HG02571 (cell line): ENCODE results near the gene DNAJB2.
"Not testable (repeated sequence)": the region's sequence is repeated elsewhere in the genome, so short reads cannot be mapped to it uniquely, and the experiment has no call there.

ENCODE experiments used
- ATAC-seq: cut with Tn5 transposase; IDR thresholded peaks from one replicate; pipeline ENCODE4 v1.9.1; 2021; ENCODE audit warnings: mild to moderate bottlenecking, moderate library complexity; ENCODE audit not compliant: unreplicated experiment

The DNAJB2 gene

DNA sequence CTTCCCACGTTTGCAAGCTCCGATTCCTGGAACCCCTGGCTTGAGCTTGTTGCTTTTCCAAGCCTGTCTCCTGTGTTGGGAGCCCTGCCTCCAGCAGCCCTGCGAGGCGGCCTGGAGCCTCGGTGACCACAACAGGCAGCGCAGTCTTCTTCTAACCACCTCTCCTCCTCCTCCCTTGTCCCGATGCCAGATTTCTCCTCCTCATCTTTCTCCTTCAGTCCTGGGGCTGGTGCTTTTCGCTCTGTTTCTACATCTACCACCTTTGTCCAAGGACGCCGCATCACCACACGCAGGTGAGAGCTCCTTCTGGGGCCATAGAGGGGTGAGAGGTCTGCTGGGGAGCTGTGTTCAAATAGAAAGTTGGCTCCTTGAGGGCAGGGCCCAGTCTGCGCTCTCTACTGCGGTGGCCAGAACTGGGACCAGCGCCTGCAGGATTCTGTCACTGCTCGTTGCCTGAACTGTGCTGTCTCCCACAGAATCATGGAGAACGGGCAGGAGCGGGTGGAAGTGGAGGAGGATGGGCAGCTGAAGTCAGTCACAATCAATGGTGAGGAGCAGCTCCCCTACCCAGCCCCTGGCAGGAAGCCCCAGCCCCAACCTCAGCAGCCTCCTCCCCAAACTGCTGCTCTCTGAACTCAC is 3.9 kb downstream of the DNAJB2 start:
- ATAC-seq: no peak

DNA sequence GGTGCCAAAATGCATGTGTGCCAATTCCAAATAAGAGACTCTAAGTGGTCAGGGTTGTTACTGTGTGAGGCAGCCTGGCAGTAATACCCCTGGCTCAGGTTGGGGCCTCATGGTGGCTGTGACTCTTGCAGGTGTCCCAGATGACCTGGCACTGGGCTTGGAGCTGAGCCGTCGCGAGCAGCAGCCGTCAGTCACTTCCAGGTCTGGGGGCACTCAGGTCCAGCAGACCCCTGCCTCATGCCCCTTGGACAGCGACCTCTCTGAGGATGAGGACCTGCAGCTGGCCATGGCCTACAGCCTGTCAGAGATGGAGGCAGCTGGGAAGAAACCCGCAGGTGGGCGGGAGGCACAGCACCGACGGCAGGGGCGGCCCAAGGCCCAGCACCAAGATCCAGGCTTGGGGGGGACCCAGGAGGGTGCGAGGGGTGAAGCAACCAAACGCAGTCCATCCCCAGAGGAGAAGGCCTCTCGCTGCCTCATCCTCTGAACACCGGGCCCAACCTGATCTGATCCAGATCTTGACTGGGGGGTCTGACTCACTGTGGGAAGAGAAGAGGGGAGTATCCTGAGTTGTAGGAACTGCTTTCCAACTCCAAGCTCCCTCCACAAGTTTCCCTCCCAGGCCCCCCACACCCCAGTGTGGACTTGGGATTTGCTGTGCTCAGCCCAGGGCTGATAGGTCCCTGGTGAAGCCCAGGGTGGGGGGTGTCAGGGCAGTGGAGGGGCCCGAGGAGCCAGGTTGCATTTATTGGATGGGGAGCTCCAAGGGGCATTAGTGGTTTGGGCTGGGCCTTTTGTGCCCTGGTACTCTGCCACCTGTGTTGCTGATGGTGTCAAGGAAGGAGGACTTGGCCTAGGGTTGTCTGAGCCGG is 5.6 kb downstream of the DNAJB2 start:
- ATAC-seq: no peak

DNA sequence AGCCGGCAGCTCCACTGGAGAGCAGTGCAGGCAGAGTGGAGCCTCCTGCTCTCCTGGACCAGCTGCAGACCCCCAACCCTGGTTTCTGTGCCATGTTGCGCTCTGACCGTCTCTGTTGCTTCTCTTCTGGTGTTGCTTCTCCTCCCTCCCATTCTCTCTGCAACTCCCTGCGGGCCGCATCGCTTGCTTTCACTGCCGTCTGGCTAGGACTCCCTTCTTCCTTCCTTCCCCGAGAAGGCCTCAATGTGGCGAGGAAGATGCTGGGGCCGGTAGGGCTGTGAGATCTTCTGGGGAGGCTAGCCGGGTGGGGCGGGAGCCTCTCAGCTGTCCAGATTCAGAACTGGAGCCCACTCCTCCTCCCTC is 6.2 kb downstream of the DNAJB2 start:
- no peak for ATAC-seq

DNA sequence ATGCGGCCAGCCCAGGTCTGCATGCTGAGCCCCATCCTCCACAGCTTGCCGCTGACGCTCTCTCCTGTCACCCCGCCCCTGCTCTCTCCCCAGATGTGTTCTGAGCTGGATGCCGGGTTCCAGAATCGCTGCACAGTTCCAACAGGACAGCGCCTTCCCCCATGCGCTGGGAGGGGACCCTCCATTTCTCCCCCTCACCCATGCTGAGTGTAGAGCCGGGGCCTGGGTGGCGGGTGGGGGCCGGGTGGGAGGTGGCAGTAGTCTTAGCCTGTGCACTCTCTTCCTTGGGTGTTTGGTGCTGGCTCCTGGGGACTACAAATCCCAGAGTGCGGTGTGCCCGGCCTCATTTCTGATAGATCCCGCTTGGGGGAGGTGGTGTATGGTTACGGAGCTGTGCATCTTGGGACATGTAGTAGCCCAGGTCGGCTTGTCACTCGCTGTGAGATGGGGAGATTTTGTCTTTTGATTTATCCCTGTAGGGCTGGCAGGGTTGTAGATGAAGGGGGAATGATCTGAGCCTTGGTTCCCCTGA is 6.8 kb downstream of the DNAJB2 start:
- ATAC-seq: no peak

DNA sequence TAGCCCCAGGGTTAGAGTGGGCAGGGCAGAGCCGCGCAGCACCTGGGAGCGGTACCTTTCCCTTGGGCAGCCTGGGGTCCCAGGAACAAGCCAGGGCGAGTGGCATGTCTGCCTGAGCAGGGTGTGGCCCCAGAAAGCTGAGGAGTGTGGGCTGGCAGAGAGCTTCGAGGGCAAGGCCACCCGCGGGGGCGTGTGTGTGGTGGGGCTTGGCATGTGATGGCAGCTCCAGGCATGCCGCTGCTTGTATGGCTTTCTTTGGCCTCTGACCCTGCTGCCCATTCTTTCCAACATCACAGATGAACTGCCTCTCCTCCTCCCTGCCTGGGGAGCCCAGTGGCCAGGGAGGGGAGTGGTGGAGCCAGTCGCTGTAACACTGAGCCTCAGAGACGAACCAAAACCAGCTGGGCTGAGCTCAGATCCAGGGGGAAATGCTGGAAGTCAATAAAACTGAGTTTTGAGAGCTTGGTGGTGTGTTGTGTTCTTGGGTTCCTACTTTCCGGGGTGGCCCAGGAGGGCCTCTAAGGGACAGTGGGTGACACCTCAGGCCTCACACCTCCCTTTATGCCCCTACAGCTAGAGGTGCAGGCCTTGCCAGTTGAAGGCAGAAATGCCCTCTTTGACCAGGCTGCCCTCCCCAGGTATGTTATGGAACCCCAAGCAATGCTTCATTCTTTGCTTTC is 7.4 kb downstream of the DNAJB2 start:
- ATAC-seq: no peak

DNA sequence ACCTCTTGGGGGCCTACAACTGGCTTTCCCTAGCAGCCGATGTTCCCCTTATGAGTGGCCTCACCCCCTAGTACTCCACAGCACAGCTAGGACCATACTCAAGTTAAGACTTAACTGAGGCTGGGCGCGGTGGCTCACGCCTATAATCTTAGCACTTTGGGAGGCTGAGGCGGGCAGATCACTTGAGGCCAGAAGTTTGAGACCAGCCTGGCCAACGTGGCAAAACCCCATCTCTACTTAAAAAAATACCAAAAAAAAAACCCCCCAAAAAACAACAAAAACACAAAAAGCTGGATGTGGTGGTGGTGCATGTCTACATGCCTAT is 7.9 kb downstream of the DNAJB2 start:
- ATAC-seq: not testable (repeated sequence)

DNA sequence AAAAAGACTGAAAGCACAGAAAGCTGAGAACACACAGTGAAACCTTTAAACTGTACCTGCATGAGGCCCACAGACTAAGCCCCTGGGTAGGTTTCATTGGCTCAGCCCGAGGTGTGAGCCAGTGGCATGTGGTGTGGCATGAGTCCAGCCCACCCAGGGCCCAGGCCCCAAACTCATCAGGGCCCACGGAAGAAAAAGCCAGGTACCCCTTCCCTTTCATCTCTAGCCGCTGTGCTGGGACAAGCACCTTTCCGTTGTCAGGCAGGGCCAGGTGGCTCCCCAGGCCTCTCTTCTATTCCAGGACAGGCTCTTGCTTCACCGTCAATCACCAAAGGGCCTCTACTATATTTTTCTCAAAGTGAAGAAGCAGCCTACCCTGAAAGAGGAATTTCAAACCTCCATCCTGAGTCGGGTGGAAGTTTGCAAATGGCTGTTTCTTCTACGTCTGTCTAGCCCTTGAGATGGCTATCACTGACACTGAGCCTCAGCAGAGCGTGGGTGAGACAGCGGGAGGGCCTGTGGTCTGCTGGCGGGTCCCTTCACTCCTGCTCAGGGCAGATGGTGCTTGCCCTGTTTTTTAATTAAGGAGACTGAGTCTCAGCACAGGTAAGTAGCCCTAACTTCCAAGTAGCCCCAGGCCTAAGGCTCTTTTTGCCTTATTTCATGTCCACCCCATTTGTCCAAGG is 8.6 kb downstream of the DNAJB2 start:
- ATAC-seq: no peak

DNA sequence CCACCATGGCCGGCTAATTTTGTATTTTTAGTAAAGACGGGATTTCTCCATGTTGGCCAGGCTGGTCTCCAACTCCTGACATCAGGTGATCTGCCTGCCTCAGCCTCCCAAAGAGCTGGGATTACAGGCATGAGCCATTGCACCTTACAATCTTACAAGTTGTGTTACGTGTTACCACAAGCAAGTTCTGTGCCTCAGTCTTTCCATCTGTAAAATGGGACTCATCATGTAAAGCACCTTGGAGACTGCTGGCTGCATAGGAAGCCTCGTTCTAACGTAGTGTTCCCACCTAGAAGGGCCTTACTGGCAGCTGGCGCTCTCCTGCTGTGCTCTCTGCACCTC is 10.0 kb downstream of the DNAJB2 start:
- ATAC-seq: no peak

DNA sequence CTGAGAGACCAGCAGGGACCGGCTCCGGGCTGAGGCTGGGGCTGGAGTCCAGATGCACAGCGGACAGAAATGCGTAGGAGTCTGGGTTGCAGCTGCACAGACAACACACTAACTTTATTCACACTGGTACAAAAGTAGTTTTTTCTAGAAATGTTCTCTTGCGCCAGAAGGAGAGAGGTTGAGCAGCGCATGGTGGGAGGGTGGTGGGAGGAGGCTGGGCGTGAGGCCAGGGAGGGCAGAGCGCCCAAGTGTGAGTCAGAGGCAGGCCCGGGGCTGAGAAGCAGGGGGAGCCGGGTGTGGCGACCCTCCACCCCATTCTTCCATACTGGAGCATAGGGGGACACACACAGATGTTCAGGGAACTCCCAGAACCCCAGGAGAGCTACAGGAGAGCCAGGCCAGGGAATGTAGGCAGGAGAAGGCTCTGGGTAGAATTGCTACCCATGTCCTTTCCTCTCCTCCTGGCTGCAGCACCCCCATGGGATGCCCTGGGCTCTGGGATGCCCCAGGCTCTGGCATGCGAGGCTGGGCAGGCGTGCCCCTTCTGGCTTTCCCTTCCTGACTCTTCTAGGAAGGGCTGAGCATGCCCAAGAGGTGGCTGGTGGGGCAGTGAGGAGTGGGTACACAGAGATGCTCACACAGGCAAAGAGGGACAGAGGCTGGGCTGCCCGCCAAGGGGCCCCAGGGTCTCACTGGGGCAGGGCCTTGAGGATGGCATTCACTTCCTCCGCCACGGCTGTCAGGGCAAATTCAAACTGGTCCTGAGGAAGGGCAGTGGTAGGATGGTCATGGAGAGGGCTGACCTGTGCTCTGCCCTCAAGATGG is 10.6 kb downstream of the DNAJB2 start:
- ATAC-seq: no peak

DNA sequence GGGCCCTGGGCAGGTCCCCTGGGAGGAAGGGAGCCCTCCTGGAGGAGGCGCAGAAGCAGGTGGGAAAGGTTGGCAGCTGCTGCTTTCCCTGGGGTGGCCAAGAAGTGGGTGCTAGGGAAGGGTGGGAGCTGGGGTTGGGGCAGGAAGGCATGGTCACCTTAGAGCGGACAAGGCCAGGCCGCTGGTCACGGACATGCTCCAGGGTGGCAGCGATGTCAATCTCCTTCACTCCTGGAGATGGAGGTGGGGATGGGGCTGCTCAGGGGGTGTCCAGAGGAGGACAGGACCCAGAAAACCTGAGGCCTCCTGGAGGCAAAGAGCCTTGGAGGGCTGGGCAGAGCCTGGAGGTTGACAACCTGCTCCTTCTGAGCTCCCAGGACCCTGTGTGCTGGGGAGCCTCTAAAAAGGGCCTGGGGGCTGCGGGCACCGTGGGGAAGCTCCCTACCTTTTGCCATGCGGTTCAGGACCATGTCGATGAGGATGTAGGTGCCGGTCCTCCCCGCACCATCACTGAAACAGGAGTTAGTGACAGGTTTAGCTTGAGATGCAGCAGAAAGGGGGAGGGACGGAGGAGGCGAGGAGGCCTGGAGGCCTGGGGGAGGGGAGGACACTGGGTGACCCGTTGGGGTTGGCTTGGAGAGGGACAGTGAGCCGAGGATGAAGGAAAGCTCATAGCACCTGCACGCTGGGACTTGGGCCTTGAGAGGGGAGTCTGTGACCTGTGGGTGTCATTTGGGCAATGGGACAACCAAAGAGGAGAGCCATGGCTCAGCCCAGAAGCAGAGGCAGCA is 11.4 kb downstream of the DNAJB2 start:
- no peak for ATAC-seq

DNA sequence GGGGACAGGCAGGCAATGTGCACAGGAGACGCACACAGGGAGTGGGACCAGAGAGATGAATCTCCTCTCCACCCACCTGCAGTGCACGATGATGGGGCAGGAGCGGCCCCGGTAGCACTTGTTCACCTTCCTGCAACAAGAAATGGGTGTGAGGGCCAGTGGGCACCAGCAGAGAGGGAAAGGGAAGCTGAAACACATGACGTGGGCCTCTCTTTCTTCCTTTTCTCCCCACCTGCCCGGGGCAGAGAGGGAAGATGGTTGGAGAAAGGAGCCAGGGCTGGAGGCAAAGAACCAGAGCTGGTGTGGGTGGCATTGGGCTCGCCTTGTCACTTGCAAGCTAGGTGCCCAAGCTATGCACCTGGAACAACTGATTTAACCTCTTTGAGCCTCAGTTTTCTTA is 12.2 kb downstream of the DNAJB2 start:
- ATAC-seq: no peak

DNA sequence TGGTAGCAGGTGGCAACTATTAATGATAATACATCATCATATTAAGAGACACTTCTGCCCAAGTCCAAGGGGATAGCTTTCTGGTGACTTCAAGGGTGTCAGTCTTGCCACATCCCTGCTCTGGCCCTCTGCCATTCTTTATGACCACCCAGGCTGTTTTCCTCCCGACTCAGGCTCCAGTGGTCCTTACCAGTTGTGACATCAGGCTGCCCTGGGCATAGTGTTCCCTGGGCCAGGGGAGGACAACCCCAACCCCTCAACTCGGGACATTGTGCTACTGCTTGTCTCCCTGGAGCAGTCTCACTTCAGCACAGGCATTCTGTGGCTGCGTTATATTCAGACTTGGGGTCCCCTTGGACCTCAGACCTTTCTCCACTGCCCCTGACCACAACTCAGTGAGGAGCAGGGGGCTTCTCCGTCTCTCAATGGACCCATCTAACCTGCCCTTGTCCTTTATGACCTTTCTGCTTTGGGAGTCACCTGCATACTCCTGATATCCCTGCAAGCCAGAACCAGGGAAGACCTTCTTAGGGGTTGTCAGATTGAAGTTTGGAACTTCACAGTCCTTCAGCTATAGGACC is 12.8 kb downstream of the DNAJB2 start:
- ATAC-seq: no peak

DNA sequence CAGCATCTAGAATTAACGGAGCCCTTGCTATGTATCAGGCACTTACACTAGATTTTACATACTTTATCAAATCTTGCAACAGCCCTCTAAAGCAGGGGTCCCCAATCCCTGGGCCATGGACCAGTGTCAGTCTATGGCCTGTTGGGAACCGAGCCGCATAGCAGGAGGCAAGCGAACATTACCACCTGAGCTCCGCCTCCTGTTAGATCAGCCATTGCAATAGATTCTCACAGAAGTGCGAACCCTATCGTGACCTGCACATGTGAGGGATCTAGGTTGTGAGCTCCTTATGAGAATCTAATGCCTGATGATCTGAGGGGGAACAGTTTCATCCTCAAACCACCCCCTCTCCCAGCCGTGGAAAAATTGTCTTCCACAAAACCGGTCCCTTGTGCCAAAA is 13.4 kb downstream of the DNAJB2 start:
- no peak for ATAC-seq

DNA sequence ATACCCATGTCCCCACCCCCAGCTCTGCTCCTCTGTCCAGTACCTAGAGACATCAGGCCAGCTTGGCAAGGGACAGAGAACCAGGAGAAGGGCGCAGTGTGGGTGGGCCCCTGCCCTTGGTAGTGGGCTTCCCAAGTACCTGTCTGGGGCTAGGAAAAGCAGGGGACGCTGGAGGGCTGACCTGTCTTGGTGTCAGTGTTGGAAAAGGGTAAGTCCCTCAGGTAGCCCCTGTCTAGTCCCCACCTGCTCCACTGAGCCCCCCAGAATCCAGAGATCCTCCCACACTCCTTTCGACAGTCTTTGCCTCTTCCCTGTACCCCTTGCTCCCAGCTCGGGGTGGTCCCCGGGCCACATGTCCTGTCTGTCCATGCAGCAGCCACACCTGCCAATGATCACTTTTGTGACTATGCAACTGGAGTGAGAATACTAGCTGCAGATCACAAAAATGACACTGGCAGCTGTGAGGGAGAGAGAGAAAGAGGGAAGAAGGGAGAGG is 14.6 kb downstream of the DNAJB2 start:
- ATAC-seq: no peak

DNA sequence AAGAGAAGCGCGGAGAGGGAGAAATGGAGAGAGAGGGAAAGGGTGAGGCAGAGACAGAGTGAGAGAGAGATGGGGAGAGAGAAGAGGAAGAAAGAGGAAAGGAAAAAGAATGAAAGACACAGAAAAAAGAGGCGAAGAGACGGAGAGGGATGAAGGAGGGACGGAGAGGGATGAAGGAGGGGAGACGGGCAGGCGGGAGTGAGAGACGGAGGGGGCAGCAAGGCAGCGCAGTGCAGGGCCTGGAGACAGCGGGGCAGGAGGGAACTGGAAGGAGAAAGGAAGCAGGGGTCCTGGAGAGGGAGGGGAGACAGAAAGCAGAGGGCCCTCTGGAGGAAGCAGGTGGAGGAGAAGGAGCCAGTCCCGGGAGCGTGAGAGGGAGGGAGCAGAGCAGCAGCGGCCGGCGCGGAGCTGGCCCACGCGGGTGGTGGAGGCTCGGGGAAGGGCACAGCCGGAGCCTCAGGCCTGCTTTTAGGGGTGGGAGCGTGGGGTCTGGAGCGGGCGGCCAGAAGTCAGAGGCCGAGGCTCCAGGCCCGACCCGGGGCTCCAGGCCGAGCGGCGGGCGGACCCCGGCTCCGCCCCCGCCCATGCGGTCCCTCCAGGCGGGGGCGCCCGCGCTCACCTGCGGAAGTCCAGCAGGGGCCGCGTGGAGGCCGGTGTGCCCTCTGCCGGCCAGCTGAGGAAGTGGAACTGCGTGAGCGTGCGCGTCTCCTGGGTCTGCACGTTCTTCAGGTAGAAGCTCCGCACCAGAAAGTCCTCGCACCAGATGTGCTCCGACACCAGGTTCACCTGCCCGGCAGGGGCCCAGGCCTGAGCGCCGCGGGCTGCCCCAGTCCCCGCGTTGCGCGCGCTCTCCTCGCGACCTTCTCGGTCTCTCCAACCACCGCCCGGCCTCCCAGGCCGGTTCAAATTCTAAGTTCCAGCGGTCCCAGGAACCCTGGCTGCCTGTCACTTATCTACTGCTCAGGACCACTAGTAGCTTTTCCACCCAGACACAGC is 15.5 kb downstream of the DNAJB2 start:
- ATAC-seq: peak; percentile 85

DNA sequence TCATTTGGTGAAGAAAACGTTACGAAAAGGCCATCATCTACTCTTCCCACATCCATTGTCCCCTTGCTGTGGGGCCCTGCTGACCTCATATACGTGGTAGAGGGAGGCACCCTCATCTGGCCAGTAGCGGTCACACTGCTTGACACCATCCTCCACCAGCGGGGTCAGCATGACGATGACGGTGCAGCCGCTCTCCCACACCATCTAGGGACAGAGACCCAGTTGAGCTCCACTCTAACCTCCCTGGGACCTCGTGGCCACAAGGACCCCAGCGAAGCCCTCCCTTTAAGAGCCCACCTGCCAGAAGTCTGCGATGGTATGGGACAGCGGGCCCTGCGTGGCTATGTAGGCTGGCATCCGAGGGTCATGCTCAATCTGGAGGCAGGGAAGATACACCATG is 17.0 kb downstream of the DNAJB2 start:
- no peak for ATAC-seq

DNA sequence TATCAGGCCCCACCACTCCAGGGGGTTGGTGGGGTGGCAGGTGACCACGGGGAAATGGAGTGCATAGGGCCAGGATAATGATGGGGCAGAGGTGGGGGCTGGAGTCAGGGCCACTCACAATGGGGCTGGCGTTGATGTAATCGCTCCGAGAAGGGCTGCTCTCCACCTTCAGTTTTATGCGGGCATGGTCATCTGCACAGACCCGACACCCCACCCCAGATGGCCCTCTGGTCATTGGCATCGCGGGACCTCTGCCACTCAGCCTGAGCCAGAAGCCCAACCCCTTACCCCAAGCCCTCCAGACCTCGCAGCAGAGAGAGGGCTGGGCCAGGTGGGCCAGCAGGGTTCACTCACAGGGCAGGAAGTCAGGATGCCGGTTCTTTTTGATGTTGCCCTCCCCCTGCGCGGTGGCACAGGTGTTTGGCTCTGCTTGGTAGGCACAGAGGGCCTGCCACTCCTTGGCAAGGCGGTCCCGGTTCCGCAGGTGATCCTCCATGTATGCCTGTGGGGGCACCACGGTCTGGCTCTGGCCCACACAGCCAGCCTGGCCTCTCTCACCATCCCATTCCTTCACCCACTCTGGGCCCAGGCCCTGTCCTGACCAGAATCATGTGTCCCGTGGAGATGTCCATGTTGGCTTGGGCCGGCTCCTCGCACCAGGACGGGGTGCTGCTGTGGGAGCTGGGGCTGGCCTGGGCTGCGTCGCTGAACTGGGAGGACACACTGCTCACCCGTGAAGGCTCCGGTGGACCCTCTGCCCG is 17.6 kb downstream of the DNAJB2 start:
- no peak for ATAC-seq
